GM12878 (cell line): ENCODE data around the gene MMP11. TPM values are rescaled to one million over a fixed set of nuclear protein-coding genes. Genes with fewer than 3 reads are reported as not detected.

Experiments
- ATAC-seq: fragments of 200-7000 bp; cut with Tn5 transposase; 3 replicates; pipeline ENCODE4 v1.9.1; 2020; ENCODE audit warnings: mild to moderate bottlenecking, moderate library complexity
- BruUV-seq: library from RNA; stranded (reverse); fragments of 400-500 nt; replicated peaks from 2 replicates; lab custom pipeline; 2021; lab: Mats Ljungman, UMichigan
- CTCF ChIA-PET: fragments of 300-600 bp; sonication (Branson Sonifier 250); formaldehyde crosslinking; extraction: SDS; loops from one replicate; lab custom pipeline; 2021; ENCODE audit warnings: inconsistent platforms; lab: Yijun Ruan, JAX
- POLR2A ChIA-PET: fragments of 350-600 bp; formaldehyde crosslinking; extraction: SDS; loops from one replicate; lab custom pipeline; 2021; ENCODE audit warnings: inconsistent platforms; lab: Charles Lee
- RAD21 ChIA-PET: fragments of 300-600 bp; sonication (Branson Sonifier 250); formaldehyde crosslinking; loops from one replicate; lab custom pipeline; 2023; ENCODE audit warnings: antibody characterized with exemption; ENCODE audit not compliant: unreplicated experiment; lab: Charles Lee
- SMC1A ChIA-PET: fragments of 300-600 bp; sonication (Branson Sonifier 250); formaldehyde crosslinking; loops from one replicate; lab custom pipeline; 2023; ENCODE audit not compliant: unreplicated experiment, uncharacterized antibody; lab: Charles Lee
- DNase-seq: peaks from one replicate; pipeline ENCODE4 v3.0.0-alpha.2; 2011; ENCODE audit warnings: low read depth, low spot score
- FAIRE-seq: peaks from 3 replicates; lab custom pipeline; 2011; peaks lifted over from hg19 to GRCh38; lab: Jason Lieb, UNC
- H2AFZ ChIP-seq: 2 replicates; pipeline ENCODE4 v1.6.0; 2011; ENCODE audit warnings: low read depth, low read length, control low read depth; ENCODE audit not compliant: control insufficient read depth
- H3K27ac ChIP-seq: 2 replicates; pipeline ENCODE4 v1.5.1; 2011; ENCODE audit warnings: control low read depth; ENCODE audit not compliant: control insufficient read depth, insufficient read depth
- H3K27me3 ChIP-seq, 2 experiments: replicated peaks in 1 of 2; 2 replicates each; pipeline versions ENCODE4 v1.6.0 to v1.6.1; 2011; ENCODE audit warnings: low read length in 1 of 2; ENCODE audit not compliant: control insufficient read depth in 2 of 2, insufficient read depth in 2 of 2
- H3K36me3 ChIP-seq, 2 experiments: 2 replicates each; pipeline ENCODE4 v1.5.1; 2011; ENCODE audit warnings: low read length in 1 of 2; ENCODE audit not compliant: control insufficient read depth in 2 of 2, insufficient read depth in 2 of 2
- H3K4me1 ChIP-seq: 2 replicates; pipeline ENCODE4 v1.6.1; 2011; ENCODE audit warnings: mild to moderate bottlenecking, low read length, moderate library complexity, mixed read lengths; ENCODE audit not compliant: control insufficient read depth, insufficient read depth
- H3K4me2 ChIP-seq: 2 replicates; pipeline ENCODE4 v1.6.0; 2011; ENCODE audit warnings: control low read depth; ENCODE audit not compliant: control insufficient read depth, insufficient read depth
- H3K4me3 ChIP-seq: fragments of 200-600 bp; sonication (generic); 2 replicates; pipeline ENCODE4 v1.5.1; 2016
- H3K79me2 ChIP-seq: 2 replicates; pipeline ENCODE4 v1.6.0; 2011; ENCODE audit warnings: low read length; ENCODE audit not compliant: control insufficient read depth, insufficient read depth
- H3K9ac ChIP-seq: 2 replicates; pipeline ENCODE4 v1.8.0; 2011; ENCODE audit warnings: low read length, control low read depth, mixed read lengths; ENCODE audit not compliant: control insufficient read depth, insufficient read depth
- H3K9me3 ChIP-seq: replicated peaks from 3 replicates; pipeline ENCODE4 v1.5.1; 2011; ENCODE audit warnings: mild to moderate bottlenecking, low read length; ENCODE audit not compliant: control insufficient read depth, insufficient read depth
- H4K20me1 ChIP-seq: 2 replicates; pipeline ENCODE4 v1.6.0; 2011; ENCODE audit not compliant: control insufficient read depth, insufficient read depth
- BMI1 ChIP-seq: fragments of 450-650 bp; IDR thresholded peaks from 2 replicates; pipeline ENCODE4 v1.6.1; 2016; ENCODE audit warnings: mild to moderate bottlenecking, moderate library complexity, borderline replicate concordance
- E2F4 ChIP-seq: IDR thresholded peaks from 2 replicates; pipeline ENCODE4 v1.6.1; 2012; ENCODE audit warnings: low read depth, low read length, improper control_type of control experiment
- EED ChIP-seq: sonication (generic); IDR thresholded peaks from 2 replicates; pipeline ENCODE4 v1.6.1; 2016; ENCODE audit warnings: antibody characterized with exemption, low read depth
- ESRRA ChIP-seq: IDR thresholded peaks from 2 replicates; pipeline ENCODE4 v1.6.1; 2012; ENCODE audit warnings: mild to moderate bottlenecking, low read length, improper control_type of control experiment
- LARP7 ChIP-seq: fragments of 450-650 bp; IDR thresholded peaks from 2 replicates; pipeline ENCODE4 v1.6.1; 2017; ENCODE audit warnings: mild to moderate bottlenecking
- RAD21 ChIP-seq: IDR thresholded peaks from 2 replicates; pipeline ENCODE4 v1.6.1; 2011; ENCODE audit warnings: mild to moderate bottlenecking, low read depth, low read length, moderate library complexity; ENCODE audit not compliant: insufficient read depth
- RAD51 ChIP-seq: fragments of 450-650 bp; IDR thresholded peaks from 2 replicates; pipeline ENCODE4 v1.6.1; 2016; ENCODE audit warnings: moderate library complexity, mild to moderate bottlenecking, inconsistent platforms
- RELB ChIP-seq: fragments of 450-650 bp; IDR thresholded peaks from 2 replicates; pipeline ENCODE4 v1.6.1; 2017; ENCODE audit warnings: low read depth, mild to moderate bottlenecking, moderate library complexity
- SKIL ChIP-seq: fragments of 450-650 bp; IDR thresholded peaks from 2 replicates; pipeline ENCODE4 v1.6.1; 2017; ENCODE audit warnings: mild to moderate bottlenecking, low read depth, inconsistent platforms; ENCODE audit not compliant: poor library complexity, severe bottlenecking
- TCF3 ChIP-seq: IDR thresholded peaks from 2 replicates; pipeline ENCODE4 v1.6.1; 2012; ENCODE audit warnings: low read depth, mild to moderate bottlenecking, low read length, borderline replicate concordance; ENCODE audit not compliant: insufficient read depth
- ZBTB11 ChIP-seq: fragments of 450-650 bp; formaldehyde crosslinking; IDR thresholded peaks from 2 replicates; pipeline ENCODE4 v1.5.0; 2022; ENCODE audit warnings: mild to moderate bottlenecking, missing genetic modification characterization
- ZNF384 ChIP-seq: IDR thresholded peaks from 2 replicates; pipeline ENCODE4 v1.6.1; 2012; ENCODE audit warnings: low read depth, mild to moderate bottlenecking, low read length, improper control_type of control experiment, borderline replicate concordance
- WGBS: methylation state at CpG from one replicate; pipeline ENCODE4 v1.1.6; 2016; ENCODE audit warnings: low lambda C conversion rate; ENCODE audit not compliant: insufficient replicate concordance, insufficient coverage; ENCODE audit errors: missing lambda C conversion rate; 5-methylcytosine and 5-hydroxymethylcytosine counted together
- in situ Hi-C: fragments of 300-500 bp; cut with MboI; formaldehyde crosslinking; loops from 9 replicates; pipeline ENCODE4 v1.14.3; 2018; ENCODE audit warnings: mixed read lengths
- intact Hi-C: fragments of 100-400 bp; cut with micrococcal nuclease; formaldehyde crosslinking; loops from one replicate; pipeline ENCODE4 v1.14.2; 2022; ENCODE audit not compliant: unreplicated experiment
- polyA plus RNA-seq, 11 experiments: library from polyadenylated mRNA; depleted of rRNA in 4 of 11; unstranded in 6 of 11; stranded (reverse) in 5 of 11; fragments of >200 nt; fragmentation: Nextera tagmentation in 4 of 11; fragmentation: Illumina TruSeq in 1 of 11; extraction: Ambion mirVana in 4 of 11; extraction: Trizol in 1 of 11; gene quantifications; 1 replicate in 1 of 11; 2 replicates in 10 of 11; pipeline versions ENCODE4 v1.2.1 to v1.2.3, GENCODE V29; 2011 to 2016; ENCODE audit warnings: inconsistent platforms in 2 of 11, missing spikeins in 2 of 11, low read depth in 1 of 11
- total RNA-seq, 4 experiments: library from RNA; depleted of rRNA in 3 of 4; stranded (reverse); fragments of >200 nt in 3 of 4; fragmentation: Illumina TruSeq in 1 of 4; extraction: Trizol in 1 of 4; gene quantifications; 2 replicates each; pipeline versions ENCODE4 v1.2.1 to v1.2.3, GENCODE V29; 2013 to 2021
- TF ChIP-seq, protein P1 (sequence below): fragments of 450-650 bp; IDR thresholded peaks from 2 replicates; pipeline ENCODE4 v1.6.1; 2016; ENCODE audit warnings: mild to moderate bottlenecking

The MMP11 gene
- total and polyA plus RNA-seq, 10 of the 15 experiments (the other 5 are each of a cell fraction or from before 2014, with no cell fraction given) = 0.03 to 1.1 (median 0.31) TPM; not detected in 2

DNA sequence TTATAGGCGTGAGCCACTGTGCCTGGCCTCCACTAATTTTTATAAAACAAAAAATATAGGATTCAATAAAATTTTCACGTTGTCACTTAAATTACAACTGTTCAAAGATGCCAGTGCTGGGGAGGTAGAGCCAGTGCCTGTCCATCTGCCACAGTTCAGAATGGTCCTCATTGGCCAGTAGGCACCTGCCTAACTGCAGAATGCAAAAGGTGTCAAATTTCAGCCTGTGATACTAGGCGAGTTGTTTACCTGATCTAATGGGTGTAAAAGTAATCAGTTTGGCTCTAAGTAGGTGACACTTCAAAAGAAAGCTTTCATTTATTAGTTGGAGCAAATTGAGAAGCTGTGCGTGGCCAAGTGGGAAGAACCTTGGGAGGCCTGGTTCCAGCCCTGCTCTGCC lies 16.5 kb downstream of the MMP11 start:
- intact Hi-C loops (no loop called here), in situ Hi-C loops (no loop called here)
- H3K27me3 ChIP-seq = no peaks in the 10 kb centered on the region
- H3K27ac ChIP-seq = no peak overlapping the region
- H3K36me3 ChIP-seq = peaks cover 11 to 14% of the 10 kb centered on the region in 2 experiments; a peak in 3 of 4 replicates
- no TSS peak for BruUV-seq
- ChIA-PET RAD21 (interaction anchor here (0.9 to 1.2 kb wide), 5 partner anchors 11 to 68 kb away, joined by 3 to 4 read pairs (median 3); partner anchors contain the start of genes SLC2A11 and VPREB3), SMC1A (interaction anchor here (0.9 to 2.5 kb wide), 8 partner anchors 9 to 72 kb away, joined by 3 to 13 read pairs (median 4); no protein-coding TSS in a partner anchor), POLR2A (interaction anchor here (0.6 to 2.2 kb wide), 7 partner anchors 10 to 486 kb away, joined by 4 to 14 read pairs (median 5); no protein-coding TSS in a partner anchor), CTCF (interaction anchor here (0.6 to 2.8 kb wide), 11 partner anchors 9 to 68 kb away, joined by 3 to 11 read pairs (median 4); partner anchors contain the start of genes CHCHD10 and SLC2A11)
- H3K9me3 ChIP-seq = no peaks in the 10 kb centered on the region
- H3K4me1 ChIP-seq = peaks cover 11% of the 10 kb centered on the region
- H3K79me2 ChIP-seq = peaks cover 50% of the 10 kb centered on the region
- H3K9ac ChIP-seq = peak overlapping the region; percentile 13; the same call in 1 of the 2 replicates
- H3K4me2 ChIP-seq = peak overlapping the region; percentile 56
- FAIRE-seq (no peak), ATAC-seq (no peak), DNase-seq (no peak)
- no peak overlapping the region for H2AFZ ChIP-seq
- 0 out of 2 replicates have a peak, but pooled peaks cover 4% of the 10 kb centered on the region for H4K20me1 ChIP-seq
- peak overlapping the region; percentile 73; the same call in 1 of the 2 replicates for H3K4me3 ChIP-seq
- 71% methylated on average over 4 of the region's 4 CpGs for WGBS
- TF ChIP-seq ZBTB11 (CRISPR knock-in tag) (no peak), TCF3 (no peak), BMI1 (no peak), RAD21 (no peak), ESRRA (no peak), RELB (no peak), ZNF384 (no peak), LARP7 (no peak), EED (no peak), E2F4 (no peak), RAD51 (no peak), SKIL (no peak)
- TF ChIP-seq, protein P1, sequence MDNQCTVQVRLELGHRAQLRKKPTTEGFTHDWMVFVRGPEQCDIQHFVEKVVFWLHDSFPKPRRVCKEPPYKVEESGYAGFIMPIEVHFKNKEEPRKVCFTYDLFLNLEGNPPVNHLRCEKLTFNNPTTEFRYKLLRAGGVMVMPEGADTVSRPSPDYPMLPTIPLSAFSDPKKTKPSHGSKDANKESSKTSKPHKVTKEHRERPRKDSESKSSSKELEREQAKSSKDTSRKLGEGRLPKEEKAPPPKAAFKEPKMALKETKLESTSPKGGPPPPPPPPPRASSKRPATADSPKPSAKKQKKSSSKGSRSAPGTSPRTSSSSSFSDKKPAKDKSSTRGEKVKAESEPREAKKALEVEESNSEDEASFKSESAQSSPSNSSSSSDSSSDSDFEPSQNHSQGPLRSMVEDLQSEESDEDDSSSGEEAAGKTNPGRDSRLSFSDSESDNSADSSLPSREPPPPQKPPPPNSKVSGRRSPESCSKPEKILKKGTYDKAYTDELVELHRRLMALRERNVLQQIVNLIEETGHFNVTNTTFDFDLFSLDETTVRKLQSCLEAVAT = no peak
